Omental fat pad (tissue), 4 donors: ENCODE data around the gene COL4A6. TPM values are rescaled to one million over a fixed set of nuclear protein-coding genes. Genes with fewer than 3 reads are reported as not detected.

ENCODE experiments used
- ATAC-seq: fragments of 150-250 bp; one replicate; pipeline ENCODE4 v1.9.1; 2016; ENCODE audit warnings: mild to moderate bottlenecking, moderate library complexity; ENCODE audit not compliant: low FRiP score
- DNase-seq: peaks from one replicate; pipeline ENCODE4 v3.0.0-alpha.2; 2019; ENCODE audit warnings: low spot score
- total RNA-seq, 4 donors: library from RNA; depleted of rRNA; stranded (reverse); fragments of >200 nt; gene quantifications; one replicate each; pipeline ENCODE4 v1.1.0, GENCODE V29; 2016
- TF ChIP-seq, protein P1 (sequence below), 3 donors: fragments of 450-650 bp; IDR thresholded peaks; one replicate each; pipeline ENCODE4 v1.5.1; 2016 to 2017; ENCODE audit warnings: antibody characterized with exemption in 3 of 3, mild to moderate bottlenecking in 3 of 3, moderate library complexity in 2 of 3

The COL4A6 gene
- total RNA-seq, 4 donors from 2014 or later = 0.38 to 4.5 (median 2.4) TPM

DNA sequence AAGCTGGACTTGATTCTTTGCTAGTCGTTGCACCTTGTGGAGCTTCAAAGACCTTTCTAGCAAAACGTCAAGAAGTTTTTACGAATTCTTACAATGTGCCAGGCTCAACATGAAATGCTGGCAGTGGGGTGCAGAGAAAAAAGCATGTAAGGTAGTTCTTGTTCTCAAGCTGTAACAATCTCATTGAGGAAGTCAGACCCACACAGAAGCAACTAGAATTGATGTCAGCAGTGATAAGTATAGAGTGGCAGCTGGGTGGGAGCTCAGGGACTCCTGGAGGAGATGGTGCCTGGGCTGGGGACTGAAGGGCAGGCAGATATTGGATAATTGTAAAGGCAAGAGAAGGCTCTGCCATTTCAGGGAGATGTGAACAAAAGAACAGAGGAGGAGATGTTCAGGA lies 264.3 kb downstream of the COL4A6 start:
- no peak for DNase-seq
- no peak for ATAC-seq
- TF ChIP-seq, protein P1, sequence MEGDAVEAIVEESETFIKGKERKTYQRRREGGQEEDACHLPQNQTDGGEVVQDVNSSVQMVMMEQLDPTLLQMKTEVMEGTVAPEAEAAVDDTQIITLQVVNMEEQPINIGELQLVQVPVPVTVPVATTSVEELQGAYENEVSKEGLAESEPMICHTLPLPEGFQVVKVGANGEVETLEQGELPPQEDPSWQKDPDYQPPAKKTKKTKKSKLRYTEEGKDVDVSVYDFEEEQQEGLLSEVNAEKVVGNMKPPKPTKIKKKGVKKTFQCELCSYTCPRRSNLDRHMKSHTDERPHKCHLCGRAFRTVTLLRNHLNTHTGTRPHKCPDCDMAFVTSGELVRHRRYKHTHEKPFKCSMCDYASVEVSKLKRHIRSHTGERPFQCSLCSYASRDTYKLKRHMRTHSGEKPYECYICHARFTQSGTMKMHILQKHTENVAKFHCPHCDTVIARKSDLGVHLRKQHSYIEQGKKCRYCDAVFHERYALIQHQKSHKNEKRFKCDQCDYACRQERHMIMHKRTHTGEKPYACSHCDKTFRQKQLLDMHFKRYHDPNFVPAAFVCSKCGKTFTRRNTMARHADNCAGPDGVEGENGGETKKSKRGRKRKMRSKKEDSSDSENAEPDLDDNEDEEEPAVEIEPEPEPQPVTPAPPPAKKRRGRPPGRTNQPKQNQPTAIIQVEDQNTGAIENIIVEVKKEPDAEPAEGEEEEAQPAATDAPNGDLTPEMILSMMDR (IDR thresholded peaks at IDR 0.05) = no peak

DNA sequence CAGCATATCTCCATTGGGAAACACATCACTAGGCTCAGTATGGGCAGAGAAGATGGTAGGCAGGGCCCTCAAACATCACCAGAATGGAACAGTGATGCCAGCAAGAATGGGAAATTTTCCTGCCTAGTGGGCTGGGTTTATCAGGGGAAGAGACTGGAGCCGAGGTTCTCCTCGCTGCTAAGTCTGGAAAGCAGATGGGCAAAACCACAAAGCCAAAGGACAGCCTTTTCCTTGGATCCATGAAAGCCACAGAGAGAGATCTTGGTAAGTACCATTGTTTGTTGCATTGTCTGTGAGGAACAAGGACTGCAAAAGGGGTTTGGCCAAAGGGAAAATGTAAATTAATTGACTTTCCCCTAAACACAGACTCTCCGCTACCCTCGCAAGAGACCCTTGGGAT lies 266.6 kb downstream of the COL4A6 start:
- TF ChIP-seq, protein P1 (IDR thresholded peaks at IDR 0.05) = no peak
- DNase-seq = no peak
- ATAC-seq = no peak

DNA sequence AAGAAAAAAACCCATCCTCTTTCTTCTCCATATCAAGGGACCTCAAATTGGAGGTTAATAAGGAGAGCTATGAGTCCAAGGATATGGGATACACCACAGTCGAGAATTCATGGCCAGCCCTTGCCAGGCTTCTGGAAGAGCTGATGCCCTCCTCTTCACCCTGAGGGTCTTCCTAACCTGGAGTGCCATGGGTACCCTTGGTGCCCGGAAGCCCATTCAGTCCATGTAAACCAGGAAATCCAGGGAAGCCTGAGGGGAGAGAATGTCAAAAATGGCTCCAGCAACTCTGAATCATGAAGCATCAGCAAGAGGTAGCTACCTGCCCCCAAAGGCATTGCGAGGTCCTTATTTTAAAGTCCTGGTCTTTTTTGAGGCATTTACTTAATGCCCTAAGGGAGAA lies 268.5 kb downstream of the COL4A6 start:
- DNase-seq (no peak), ATAC-seq (no peak)
- TF ChIP-seq, protein P1 (IDR thresholded peaks at IDR 0.05) = no peak

DNA sequence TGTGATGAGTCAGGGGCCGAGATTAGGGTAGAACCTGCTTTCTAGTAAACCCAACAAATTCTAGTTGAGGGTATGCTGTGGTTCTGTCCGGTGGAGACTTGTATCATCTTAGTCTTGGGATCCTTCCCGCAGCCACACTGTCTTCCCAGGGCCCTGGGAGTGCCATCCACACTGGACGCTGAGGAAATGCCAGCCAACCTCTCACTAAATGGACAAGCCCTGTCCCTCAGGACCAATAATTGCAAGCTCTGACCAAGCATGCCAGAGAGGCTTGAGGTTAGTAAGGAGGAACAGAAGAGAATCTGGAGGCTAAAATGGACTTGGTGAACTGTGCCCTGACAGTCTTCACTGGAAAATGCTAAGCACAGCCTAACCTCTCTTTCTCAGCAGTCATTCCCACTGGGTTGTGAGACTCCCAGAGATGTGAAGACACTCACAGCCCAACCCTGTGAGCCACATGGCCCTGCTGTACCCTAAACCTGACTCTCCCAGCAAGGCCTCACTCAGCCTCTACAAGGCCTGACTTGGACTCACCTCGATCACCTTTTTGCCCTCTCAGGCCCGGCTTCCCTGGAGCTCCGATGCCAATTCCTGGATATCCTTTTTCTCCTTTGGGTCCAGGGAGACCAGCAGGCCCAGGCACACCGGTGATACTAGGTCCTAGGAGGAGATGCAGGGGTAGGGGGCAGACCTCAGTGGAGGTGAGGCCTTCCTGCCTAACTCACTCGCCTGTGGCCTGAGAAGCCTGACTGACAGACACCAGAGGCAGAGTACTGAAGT lies 269.1 kb downstream of the COL4A6 start:
- no peak for ATAC-seq
- TF ChIP-seq, protein P1 (IDR thresholded peaks at IDR 0.05) = no peak
- no peak for DNase-seq

DNA sequence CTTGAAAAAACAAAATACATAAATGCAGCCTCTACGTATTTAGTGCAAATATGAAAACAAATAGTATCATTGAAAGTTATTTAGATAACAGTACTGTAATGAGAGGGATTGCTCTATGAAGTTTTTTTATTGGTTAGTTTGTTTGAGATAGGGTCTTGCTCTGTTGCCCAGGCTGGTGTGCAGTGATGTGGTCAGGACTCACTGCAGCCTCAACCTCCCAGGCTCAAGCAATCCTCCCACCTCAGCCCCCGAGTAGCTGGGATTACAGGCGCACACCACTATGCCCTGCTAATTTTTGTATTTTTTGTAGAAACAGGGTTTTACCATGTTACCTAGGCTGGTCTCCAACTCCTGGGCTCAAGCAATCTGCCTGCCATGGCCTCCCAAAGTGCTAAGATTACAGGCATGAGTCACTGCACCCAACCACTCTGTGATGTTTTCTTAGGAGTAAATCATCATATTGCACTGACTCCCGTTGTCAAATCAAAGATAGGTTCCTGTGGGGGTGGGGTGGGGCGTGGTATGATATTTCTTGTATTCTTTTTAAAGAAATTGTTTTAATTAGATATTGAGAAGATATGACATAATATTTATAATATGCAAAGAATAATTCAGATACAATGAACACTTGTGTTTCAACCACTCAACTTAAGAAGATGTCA lies 270.9 kb downstream of the COL4A6 start:
- ATAC-seq (no peak), DNase-seq (no peak)
- TF ChIP-seq, protein P1 (IDR thresholded peaks at IDR 0.05) = no peak

DNA sequence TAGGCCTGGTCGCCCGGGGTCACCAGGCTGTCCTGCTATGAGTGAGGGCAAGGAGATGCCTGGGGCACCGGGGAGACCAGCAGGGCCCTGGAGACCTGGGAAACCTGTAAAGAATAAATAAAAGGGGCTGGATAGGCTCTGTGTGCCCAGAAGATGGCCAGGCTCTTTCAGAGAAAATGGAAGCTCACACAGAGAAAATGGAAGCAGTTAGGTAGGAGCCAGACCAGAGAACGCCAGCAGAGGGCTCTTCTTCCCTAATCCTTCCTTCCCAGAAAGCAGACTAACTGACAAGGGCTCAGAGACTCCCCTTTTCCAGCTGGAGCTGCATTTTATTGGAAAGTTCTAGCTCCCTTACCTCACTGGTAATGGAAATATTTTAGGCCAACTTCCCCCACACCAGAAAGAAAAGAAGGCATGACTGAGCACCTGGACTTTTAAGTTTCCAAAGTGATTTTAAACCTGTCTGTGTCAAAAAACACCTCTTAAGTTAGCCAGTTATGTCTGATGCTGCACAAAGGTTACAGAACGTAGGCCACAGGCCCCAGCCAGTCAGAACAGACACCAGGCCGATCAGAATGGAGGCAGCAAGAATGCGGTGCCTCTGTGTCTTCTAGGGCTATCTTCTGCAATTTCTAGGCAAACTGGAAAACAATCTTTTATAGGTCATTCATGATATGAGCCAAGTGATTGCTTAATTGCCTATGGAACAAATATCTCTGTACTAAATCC lies 272.7 kb downstream of the COL4A6 start:
- ATAC-seq (peak; percentile 42), DNase-seq (no peak)
- TF ChIP-seq, protein P1 (IDR thresholded peaks at IDR 0.05) = no peak
